CMK (cell line): ENCODE data around the gene LRSAM1.
"Not testable (repeated sequence)": the region's sequence is repeated elsewhere in the genome, so short reads cannot be mapped to it uniquely, and the experiment has no call there.

Experiments
- DNase-seq: peaks from one replicate; pipeline ENCODE4 v3.0.0-alpha.2; 2010; ENCODE audit warnings: low read depth

LRSAM1 gene

GRCh38 chr9:127457191-127457878 is 6.0 kb downstream of the LRSAM1 start:
- no peak for DNase-seq

- DNase-seq: no peak
Measured at GRCh38 chr9:127458921-127459320, 7.6 kb downstream of the LRSAM1 start.

- no peak for DNase-seq
Measured at GRCh38 chr9:127463382-127463781, 12.1 kb downstream of the LRSAM1 start.

- DNase-seq: no peak
Measured at GRCh38 chr9:127463911-127464310, 12.6 kb downstream of the LRSAM1 start.

- not testable (repeated sequence) for DNase-seq
Measured at GRCh38 chr9:127466407-127466917, 15.2 kb downstream of the LRSAM1 start.

- no peak for DNase-seq
Measured at GRCh38 chr9:127467621-127468020, 16.3 kb downstream of the LRSAM1 start.

GRCh38 chr9:127470662-127471061 is 19.4 kb downstream of the LRSAM1 start:
- no peak for DNase-seq

- DNase-seq: no peak
Measured at GRCh38 chr9:127473501-127473900, 22.2 kb downstream of the LRSAM1 start.

- no peak for DNase-seq
Measured at GRCh38 chr9:127473932-127474331, 22.6 kb downstream of the LRSAM1 start.

GRCh38 chr9:127474592-127474991 is 23.3 kb downstream of the LRSAM1 start:
- DNase-seq: no peak

GRCh38 chr9:127479507-127480081 is 28.3 kb downstream of the LRSAM1 start:
- no peak for DNase-seq

GRCh38 chr9:127482662-127483061 is 31.4 kb downstream of the LRSAM1 start:
- DNase-seq: no peak

- no peak for DNase-seq
Measured at GRCh38 chr9:127485995-127486394, 34.7 kb downstream of the LRSAM1 start.

- no peak for DNase-seq
Measured at GRCh38 chr9:127488946-127489345, 37.6 kb downstream of the LRSAM1 start.

GRCh38 chr9:127489471-127490115 is 38.3 kb downstream of the LRSAM1 start:
- DNase-seq: no peak

- DNase-seq: no peak
Measured at GRCh38 chr9:127490535-127491230, 39.4 kb downstream of the LRSAM1 start.

- DNase-seq: no peak
Measured at GRCh38 chr9:127491516-127491915, 40.2 kb downstream of the LRSAM1 start.

GRCh38 chr9:127492616-127493015 is 41.3 kb downstream of the LRSAM1 start:
- DNase-seq: no peak

- no peak for DNase-seq
Measured at GRCh38 chr9:127493592-127494303, 42.4 kb downstream of the LRSAM1 start.

GRCh38 chr9:127494304-127494702 is 43.0 kb downstream of the LRSAM1 start:
- DNase-seq: no peak

- no peak for DNase-seq
Measured at GRCh38 chr9:127495884-127496555, 44.7 kb downstream of the LRSAM1 start.
